Activated CD8-positive, alpha-beta memory T cell treated with anti-CD3 and anti-CD28 coated beads for 24 hours (primary cell): ENCODE data around the gene DSCAML1.

Source experiments
- DNase-seq: peaks from one replicate; pipeline ENCODE4 v3.0.0-alpha.2; 2020

The DSCAML1 gene

DNA sequence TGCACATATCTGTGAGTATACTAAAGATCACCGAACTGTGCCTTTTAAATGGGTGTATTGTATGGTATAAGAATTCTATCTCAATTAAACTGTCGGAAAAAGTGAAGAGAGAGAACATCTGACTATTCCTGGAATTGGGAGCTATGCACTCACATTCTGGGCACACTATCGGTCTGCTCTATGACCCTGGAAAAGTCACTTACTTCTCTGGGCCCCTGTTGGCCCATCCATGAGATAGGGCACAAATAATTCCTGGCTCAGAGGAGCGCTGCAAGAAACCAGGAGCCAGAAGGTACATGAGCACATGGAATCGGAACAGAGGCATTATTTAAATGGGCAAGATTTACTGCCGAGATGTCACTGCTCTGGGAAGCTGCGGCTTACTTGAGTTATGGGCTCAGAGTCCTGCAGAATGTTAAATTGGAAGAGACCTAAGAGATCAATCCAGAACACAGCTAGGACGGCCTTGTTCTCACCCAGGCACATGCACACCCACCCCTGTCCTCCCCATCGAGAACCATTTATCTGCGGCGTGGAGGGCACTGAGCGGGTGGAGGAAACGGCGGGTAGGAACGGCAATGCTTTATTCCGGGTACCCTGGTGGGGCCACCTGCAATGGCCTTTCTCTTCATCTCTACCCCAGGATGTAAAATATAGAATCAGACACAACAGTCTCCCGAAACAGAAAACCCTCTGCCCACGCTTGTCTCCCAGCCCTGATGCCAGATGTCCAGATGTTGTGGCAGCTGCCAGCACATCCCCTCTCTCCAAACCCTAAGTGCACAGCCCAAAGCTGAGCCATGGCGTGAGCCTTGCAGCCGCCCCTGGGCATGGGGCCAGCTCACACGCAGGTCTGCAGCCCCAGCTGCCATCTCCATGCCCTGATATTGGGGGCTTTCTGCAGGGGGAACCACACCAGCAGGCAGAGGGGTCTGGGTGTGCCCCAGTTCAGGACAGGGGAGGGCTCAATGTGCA lies 142.4 kb downstream of the DSCAML1 start:
- no peak for DNase-seq

- no peak for DNase-seq
These were observed 144.5 kb downstream of the DSCAML1 start for GRCh38 chr11:117652521-117652920.

GRCh38 chr11:117649296-117650055 lies 147.5 kb downstream of the DSCAML1 start:
- DNase-seq, result no peak

DNA sequence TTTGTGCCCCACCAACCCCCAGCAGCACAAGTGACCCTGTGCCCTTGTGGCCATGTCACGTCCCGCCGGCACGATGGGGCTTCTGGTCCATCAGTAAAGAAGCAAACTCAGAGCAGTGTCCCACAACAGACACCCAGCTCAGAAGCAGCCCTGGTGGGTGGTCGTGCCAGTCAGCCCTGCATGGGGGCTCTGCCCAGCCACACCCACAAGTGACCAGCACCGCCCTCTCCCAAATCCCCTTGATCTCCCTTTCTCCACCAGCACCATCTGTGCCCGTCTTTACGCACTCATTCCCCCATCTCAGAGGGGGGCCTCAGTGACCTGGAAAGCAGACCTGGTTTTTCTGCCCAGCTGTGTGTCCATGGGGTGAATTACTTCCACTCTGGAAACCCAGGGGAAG lies 149.1 kb downstream of the DSCAML1 start:
- DNase-seq, result no peak

DNA sequence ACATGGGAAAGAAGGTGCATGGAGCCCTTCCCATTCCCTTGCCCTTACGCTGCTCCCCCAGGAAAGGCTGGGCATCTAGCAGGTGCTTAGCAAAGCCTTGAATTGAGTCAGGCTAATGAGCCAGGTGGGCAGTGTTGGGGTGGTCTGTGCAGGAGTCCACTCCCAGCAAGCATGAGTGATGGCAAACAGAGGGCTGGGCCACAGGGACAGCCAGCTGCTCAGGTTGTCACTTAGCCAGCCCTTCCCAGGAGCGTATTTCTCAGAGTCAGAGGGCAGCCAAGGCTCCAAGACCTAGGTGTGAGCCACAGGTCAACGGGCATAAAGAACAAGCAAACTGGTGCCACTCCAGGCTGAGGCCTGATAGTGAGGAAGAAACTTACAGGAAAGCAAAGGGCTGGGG lies 149.8 kb downstream of the DSCAML1 start:
- DNase-seq, result no peak

DNA sequence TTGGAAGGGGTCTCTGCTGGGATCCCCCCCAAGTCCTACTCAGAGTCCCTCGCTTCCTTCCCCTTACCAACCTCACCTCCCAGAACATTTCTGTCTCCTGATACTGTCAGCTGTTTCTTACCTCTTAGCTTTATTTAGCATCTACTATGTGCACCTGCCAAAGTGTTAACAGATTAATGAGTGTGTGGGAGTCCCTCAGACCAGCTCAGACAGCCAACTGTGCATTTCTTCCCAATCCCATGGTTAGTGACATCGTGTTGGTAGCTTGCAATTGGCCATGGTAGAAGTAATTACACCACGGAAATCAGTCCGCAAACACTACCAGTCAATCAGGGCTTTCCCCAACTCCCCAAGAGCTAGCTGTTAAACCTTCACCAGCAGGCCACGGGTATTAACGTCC lies 150.6 kb downstream of the DSCAML1 start:
- no peak for DNase-seq

DNA sequence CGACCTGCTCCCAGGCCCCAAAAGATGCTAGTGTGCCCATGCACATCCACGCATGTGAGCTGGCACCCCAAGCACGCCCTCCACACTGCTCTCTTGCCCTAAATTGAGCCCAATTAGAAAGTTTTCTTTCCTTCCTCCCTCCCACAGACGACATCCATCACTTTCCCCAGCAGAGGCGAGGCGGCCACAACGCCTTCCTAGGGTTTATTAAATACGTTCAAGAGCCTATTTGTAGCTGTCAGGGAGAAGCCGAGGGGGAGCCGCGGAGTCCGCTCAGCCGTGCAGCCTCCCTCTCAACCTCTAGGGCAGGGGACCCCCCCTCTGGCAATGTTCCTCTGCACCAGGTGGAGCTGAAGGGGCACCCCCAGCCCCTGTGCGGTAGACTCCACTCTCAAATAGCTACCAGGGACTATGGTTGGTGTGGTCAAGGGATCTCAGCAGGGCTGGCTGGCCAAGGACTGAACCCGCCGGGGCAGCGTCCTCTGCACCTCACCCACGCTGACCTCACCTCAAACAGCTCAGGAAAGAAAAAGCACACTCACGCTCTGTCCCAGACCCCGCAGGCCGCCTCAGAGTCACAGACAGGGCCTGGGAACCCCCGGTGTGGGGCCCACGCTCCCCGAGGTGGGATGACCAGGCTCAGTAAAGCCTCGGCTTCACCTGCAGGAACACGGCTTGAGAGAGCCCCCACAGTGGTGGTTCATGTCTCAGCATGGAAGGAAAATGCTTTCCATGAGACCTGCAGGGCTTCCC lies 152.4 kb downstream of the DSCAML1 start:
- no peak for DNase-seq

- DNase-seq, result no peak
These were observed 153.3 kb downstream of the DSCAML1 start for GRCh38 chr11:117643606-117644300.

- no peak for DNase-seq
These were observed 154.2 kb downstream of the DSCAML1 start for GRCh38 chr11:117642835-117643234.

GRCh38 chr11:117642396-117642795 lies 154.6 kb downstream of the DSCAML1 start:
- no peak for DNase-seq

DNA sequence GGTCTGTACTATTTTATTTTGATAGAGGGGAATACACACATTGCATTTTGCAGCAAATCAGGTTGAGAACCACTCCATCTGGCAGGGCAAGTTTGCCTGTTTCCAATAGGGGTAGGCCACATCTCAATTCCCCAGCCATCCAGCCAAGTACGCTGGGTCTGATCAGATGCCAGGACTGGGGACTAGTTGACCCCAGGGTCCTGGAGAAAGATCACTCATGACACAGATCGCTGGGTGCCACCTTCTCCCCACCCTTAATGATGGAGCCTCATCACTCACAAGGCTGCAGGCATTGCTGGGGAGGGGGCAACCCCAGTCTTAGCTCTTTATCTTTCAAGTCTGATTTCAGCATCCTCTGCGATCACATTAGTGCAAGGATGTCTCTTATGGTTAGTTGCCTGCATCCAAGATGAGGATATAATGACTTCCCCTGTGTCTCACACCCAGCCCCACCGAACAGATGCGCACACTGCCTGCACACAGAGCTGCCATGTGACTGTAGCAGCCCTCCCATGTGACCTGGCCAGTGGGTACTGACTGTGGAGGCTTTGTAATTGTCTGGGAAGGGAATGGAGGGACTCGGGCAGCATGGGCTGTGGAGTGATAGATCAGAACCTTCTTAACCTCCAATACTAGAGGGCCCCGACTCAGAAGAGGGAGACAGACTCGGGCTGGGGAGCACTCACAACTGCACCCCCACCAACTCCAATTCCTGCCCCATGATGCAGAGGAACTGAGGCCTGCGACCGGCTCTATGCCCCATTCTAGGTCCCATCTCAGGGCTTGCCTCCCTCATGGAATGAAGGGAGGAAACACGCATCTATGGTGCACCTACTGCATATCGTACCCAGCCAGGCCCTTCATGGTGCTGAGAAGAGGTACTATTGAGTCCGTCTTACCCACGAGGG lies 155.8 kb downstream of the DSCAML1 start:
- DNase-seq, result no peak

GRCh38 chr11:117640041-117640440 lies 157.0 kb downstream of the DSCAML1 start:
- DNase-seq, result no peak

GRCh38 chr11:117639601-117640000 lies 157.4 kb downstream of the DSCAML1 start:
- no peak for DNase-seq

- DNase-seq, result no peak
These were observed 158.0 kb downstream of the DSCAML1 start for GRCh38 chr11:117638911-117639543.

DNA sequence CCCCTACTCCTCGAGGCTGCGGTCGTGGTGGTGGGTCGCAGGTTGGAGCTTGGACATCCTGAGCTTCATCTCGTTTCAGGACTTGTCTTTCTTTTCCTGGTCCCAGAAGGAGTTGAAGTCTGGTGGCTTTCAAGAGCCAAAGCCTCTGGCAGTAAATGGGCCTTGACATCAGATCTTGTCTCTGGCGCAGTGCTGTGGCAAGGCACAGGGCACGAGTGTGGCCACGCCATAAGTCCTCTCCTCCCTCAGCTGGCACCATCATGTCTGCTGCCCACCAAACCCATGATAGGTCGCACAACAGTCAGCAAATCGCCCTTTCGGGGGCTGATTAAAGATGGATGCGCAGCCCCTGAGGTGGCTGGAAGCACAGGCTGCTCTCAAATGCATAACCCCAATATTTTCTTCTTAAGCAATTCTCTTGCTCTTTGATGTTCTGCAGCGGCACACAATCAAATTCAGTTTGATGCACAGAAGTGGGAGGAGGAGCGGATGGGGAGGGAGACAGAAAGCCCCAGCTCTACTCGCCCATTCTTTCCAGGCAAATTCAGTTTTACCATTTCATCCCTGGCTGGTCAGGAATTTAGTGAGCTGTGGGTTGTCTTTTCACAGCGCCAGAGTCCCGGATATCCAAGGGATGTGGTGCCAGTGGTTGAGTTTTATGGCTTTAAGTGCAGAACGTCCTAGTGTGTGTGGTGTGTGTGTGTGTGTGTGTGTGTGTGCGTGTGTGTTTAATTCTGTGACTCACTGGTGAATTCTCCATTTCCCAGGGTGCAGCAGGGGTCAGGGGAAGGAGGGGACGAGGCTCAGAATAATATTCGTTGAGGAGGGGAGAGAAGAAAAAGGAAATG lies 162.0 kb downstream of the DSCAML1 start:
- no peak for DNase-seq

DNA sequence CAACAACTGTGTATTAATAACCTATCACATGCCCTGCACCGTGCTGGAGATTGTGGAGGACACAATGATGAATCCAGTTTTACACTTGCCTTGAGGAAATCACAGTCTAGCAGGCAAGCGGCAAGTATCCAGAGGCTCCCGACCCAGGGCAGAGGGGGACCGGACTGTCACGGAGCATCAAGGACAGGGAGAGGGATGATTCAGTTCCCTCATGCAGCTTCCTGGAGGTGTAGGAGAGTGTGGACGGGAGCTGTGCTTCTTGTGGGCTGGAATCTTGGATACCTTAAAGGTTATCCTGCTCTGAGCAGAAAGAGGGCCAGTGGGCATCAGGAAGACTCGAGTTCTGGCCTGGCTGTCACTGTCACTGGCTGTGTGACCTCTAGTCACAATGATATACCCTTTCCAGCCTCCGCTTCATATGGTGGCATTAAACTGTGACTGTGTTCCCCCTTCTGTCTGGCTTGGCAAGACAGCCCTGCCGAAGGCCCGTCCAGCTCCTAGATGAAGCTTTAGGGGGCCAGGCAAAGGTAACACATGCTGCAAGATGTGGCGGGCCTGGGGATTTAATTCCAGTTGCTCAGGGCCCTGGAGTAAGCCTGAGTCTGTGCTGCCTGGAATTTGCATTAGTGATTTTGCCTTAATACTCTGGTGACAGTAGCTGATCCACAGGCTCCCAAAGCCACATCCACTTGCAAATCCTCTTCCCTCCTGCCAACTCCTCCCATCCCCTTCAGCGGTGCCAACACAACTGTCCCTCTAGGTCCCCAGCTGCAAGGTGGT lies 162.8 kb downstream of the DSCAML1 start:
- no peak for DNase-seq

GRCh38 chr11:117633186-117633754 lies 163.7 kb downstream of the DSCAML1 start:
- no peak for DNase-seq

- no peak for DNase-seq
These were observed 164.7 kb downstream of the DSCAML1 start for GRCh38 chr11:117632306-117632705.
